ENCODE data around the gene THOC7. TPM values are rescaled to one million over a fixed set of nuclear protein-coding genes. Genes with fewer than 3 reads are reported as not detected.

The THOC7 gene
- total RNA-seq, 1 experiment from 2014 or later = 86.2 TPM

- H3K4me1 ChIP-seq (replicated peaks) = no peaks in the 10 kb centered on the region
- no peaks in the 10 kb centered on the region for H3K9me3 ChIP-seq (replicated peaks)
- no peak overlapping the region for H3K27ac ChIP-seq
- H3K36me3 ChIP-seq = peaks cover 3% of the 10 kb centered on the region; the same call in 1 of the 2 replicates
- H3K27me3 ChIP-seq (replicated peaks) = no peaks in the 10 kb centered on the region
- no peak for DNase-seq (ENCODE audit: low read depth in 1 of 2, low spot score in 2 of 2)
- no peak overlapping the region for H3K4me3 ChIP-seq
Measured at GRCh38 chr3:63847718-63848450, 15.7 kb downstream of the THOC7 start.

- Histone ChIP-seq H3K4me1 (replicated peaks) (no peaks in the 10 kb centered on the region), H3K36me3 (peaks cover 5% of the 10 kb centered on the region; the same call in 1 of the 2 replicates), H3K27ac (no peak overlapping the region), H3K9me3 (replicated peaks) (no peaks in the 10 kb centered on the region), H3K4me3 (no peak overlapping the region), H3K27me3 (replicated peaks) (no peaks in the 10 kb centered on the region)
- no peak for DNase-seq (ENCODE audit: low read depth in 1 of 2, low spot score in 2 of 2)
Measured at GRCh38 chr3:63845215-63845614, 18.4 kb downstream of the THOC7 start.

GRCh38 chr3:63842127-63842526, 21.5 kb downstream of the THOC7 start:
- Histone ChIP-seq H3K4me3 (no peak overlapping the region), H3K27ac (no peak overlapping the region), H3K36me3 (peaks cover 8% of the 10 kb centered on the region; the same call in 1 of the 2 replicates), H3K4me1 (replicated peaks) (no peaks in the 10 kb centered on the region), H3K27me3 (replicated peaks) (no peaks in the 10 kb centered on the region), H3K9me3 (replicated peaks) (no peaks in the 10 kb centered on the region)
- no peak for DNase-seq (ENCODE audit: low read depth in 1 of 2, low spot score in 2 of 2)

- DNase-seq (ENCODE audit: low read depth in 1 of 2, low spot score in 2 of 2) = no peak
- no peaks in the 10 kb centered on the region for H3K4me1 ChIP-seq (replicated peaks)
- no peak overlapping the region for H3K27ac ChIP-seq
- no peaks in the 10 kb centered on the region for H3K9me3 ChIP-seq (replicated peaks)
- H3K4me3 ChIP-seq = no peak overlapping the region
- no peaks in the 10 kb centered on the region for H3K27me3 ChIP-seq (replicated peaks)
- peaks cover 8% of the 10 kb centered on the region; the same call in 1 of the 2 replicates for H3K36me3 ChIP-seq
Measured at GRCh38 chr3:63841704-63842103, 21.9 kb downstream of the THOC7 start.

- H3K27me3 ChIP-seq (replicated peaks) = no peaks in the 10 kb centered on the region
- no peak overlapping the region for H3K4me3 ChIP-seq
- peaks cover 32% of the 10 kb centered on the region for H3K36me3 ChIP-seq
- H3K27ac ChIP-seq = no peak overlapping the region
- no peak for DNase-seq (ENCODE audit: low read depth in 1 of 2, low spot score in 2 of 2)
- no peaks in the 10 kb centered on the region for H3K4me1 ChIP-seq (replicated peaks)
- no peaks in the 10 kb centered on the region for H3K9me3 ChIP-seq (replicated peaks)
Measured at GRCh38 chr3:63832395-63832794, 31.2 kb downstream of the THOC7 start.

GRCh38 chr3:63830526-63830925, 33.1 kb downstream of the THOC7 start:
- H3K4me3 ChIP-seq = no peak overlapping the region
- H3K9me3 ChIP-seq (replicated peaks) = no peaks in the 10 kb centered on the region
- no peak for DNase-seq (ENCODE audit: low read depth in 1 of 2, low spot score in 2 of 2)
- peaks cover 32% of the 10 kb centered on the region for H3K36me3 ChIP-seq
- H3K27ac ChIP-seq = no peak overlapping the region
- no peaks in the 10 kb centered on the region for H3K27me3 ChIP-seq (replicated peaks)
- H3K4me1 ChIP-seq (replicated peaks) = peaks cover 6% of the 10 kb centered on the region

GRCh38 chr3:63824309-63824708, 39.3 kb downstream of the THOC7 start:
- Histone ChIP-seq H3K36me3 (no peaks in the 10 kb centered on the region; the same call in 1 of the 2 replicates), H3K27me3 (replicated peaks) (no peaks in the 10 kb centered on the region), H3K4me1 (replicated peaks) (peaks cover 27% of the 10 kb centered on the region), H3K9me3 (replicated peaks) (no peaks in the 10 kb centered on the region), H3K27ac (peak overlapping the region; percentile 44), H3K4me3 (no peak overlapping the region)
- peak; percentile 75 to 80 for DNase-seq (ENCODE audit: low read depth in 1 of 2, low spot score in 2 of 2)

GRCh38 chr3:63819151-63819398, 44.5 kb downstream of the THOC7 start, which contains the start of gene C3orf49:
Gene C3orf49 (plus strand): TSS chr3:63819299. CDS start chr3:63819472, 173 bp downstream.
- Histone ChIP-seq H3K27me3 (replicated peaks) (no peaks in the 10 kb centered on the region), H3K4me1 (replicated peaks) (peaks cover 8% of the 10 kb centered on the region), H3K4me3 (no peak within 1 kb of the TSS), H3K27ac (no peak within 1 kb of the TSS), H3K9me3 (replicated peaks) (no peaks in the 10 kb centered on the region), H3K36me3 (no peaks in the 10 kb centered on the region)
- DNase-seq (ENCODE audit: low read depth in 1 of 2, low spot score in 2 of 2) = no peak

- no peaks in the 10 kb centered on the region for H3K27me3 ChIP-seq (replicated peaks)
- no peak overlapping the region for H3K4me3 ChIP-seq
- no peaks in the 10 kb centered on the region for H3K9me3 ChIP-seq (replicated peaks)
- H3K36me3 ChIP-seq = no peaks in the 10 kb centered on the region
- DNase-seq (ENCODE audit: low read depth in 1 of 2, low spot score in 2 of 2) = peak; percentile 48 to 54
- H3K27ac ChIP-seq = no peak overlapping the region
- peaks cover 4% of the 10 kb centered on the region for H3K4me1 ChIP-seq (replicated peaks)
Measured at GRCh38 chr3:63818282-63819150, 45.1 kb downstream of the THOC7 start.

- Histone ChIP-seq H3K4me3 (no peak overlapping the region), H3K27ac (no peak overlapping the region), H3K36me3 (no peaks in the 10 kb centered on the region), H3K9me3 (replicated peaks) (no peaks in the 10 kb centered on the region), H3K27me3 (replicated peaks) (no peaks in the 10 kb centered on the region), H3K4me1 (replicated peaks) (no peaks in the 10 kb centered on the region)
- no peak for DNase-seq (ENCODE audit: low read depth in 1 of 2, low spot score in 2 of 2)
Measured at GRCh38 chr3:63817225-63817624, 46.4 kb downstream of the THOC7 start.

GRCh38 chr3:63814237-63814636, 49.4 kb downstream of the THOC7 start:
- H3K9me3 ChIP-seq (replicated peaks) = no peaks in the 10 kb centered on the region
- no peaks in the 10 kb centered on the region for H3K27me3 ChIP-seq (replicated peaks)
- no peak overlapping the region for H3K27ac ChIP-seq
- no peak overlapping the region for H3K4me3 ChIP-seq
- no peak for DNase-seq (ENCODE audit: low read depth in 1 of 2, low spot score in 2 of 2)
- H3K36me3 ChIP-seq = no peaks in the 10 kb centered on the region
- peaks cover 4% of the 10 kb centered on the region for H3K4me1 ChIP-seq (replicated peaks)

GRCh38 chr3:63809607-63810006, 54.0 kb downstream of the THOC7 start:
- peak; percentile 60 to 61 for DNase-seq (ENCODE audit: low read depth in 1 of 2, low spot score in 2 of 2)
- H3K4me1 ChIP-seq (replicated peaks) = peaks cover 6% of the 10 kb centered on the region
- H3K36me3 ChIP-seq = no peaks in the 10 kb centered on the region

GRCh38 chr3:63808633-63809032, 55.0 kb downstream of the THOC7 start:
- no peak overlapping the region for H3K4me3 ChIP-seq
- no peaks in the 10 kb centered on the region for H3K36me3 ChIP-seq
- H3K27ac ChIP-seq = no peak overlapping the region
- no peak for DNase-seq (ENCODE audit: low read depth in 1 of 2, low spot score in 2 of 2)
- H3K27me3 ChIP-seq (replicated peaks) = no peaks in the 10 kb centered on the region
- no peaks in the 10 kb centered on the region for H3K9me3 ChIP-seq (replicated peaks)
- H3K4me1 ChIP-seq (replicated peaks) = peaks cover 6% of the 10 kb centered on the region

More at GRCh38 chr3:63809607-63810006, 54.0 kb downstream of the THOC7 start:
- Histone ChIP-seq H3K9me3 (replicated peaks) (no peaks in the 10 kb centered on the region), H3K27ac (no peak overlapping the region), H3K27me3 (replicated peaks) (no peaks in the 10 kb centered on the region), H3K4me3 (no peak overlapping the region)

- Histone ChIP-seq H3K27ac (no peak overlapping the region), H3K4me3 (no peak overlapping the region), H3K4me1 (replicated peaks) (peaks cover 6% of the 10 kb centered on the region), H3K36me3 (no peaks in the 10 kb centered on the region), H3K27me3 (replicated peaks) (no peaks in the 10 kb centered on the region), H3K9me3 (replicated peaks) (no peaks in the 10 kb centered on the region)
- DNase-seq (ENCODE audit: low read depth in 1 of 2, low spot score in 2 of 2) = no peak
Measured at GRCh38 chr3:63807961-63808565, 55.5 kb downstream of the THOC7 start.
